Activated CD8-positive, alpha-beta memory T cell treated with anti-CD3 and anti-CD28 coated beads for 4 hours (primary cell): ENCODE measurements around the gene MCRIP2.

Source experiments
- DNase-seq, 2 donors: peaks; one replicate each; pipeline ENCODE4 v3.0.0-alpha.2; 2020; ENCODE audit warnings: low read depth in 2 of 2

The MCRIP2 gene

DNA sequence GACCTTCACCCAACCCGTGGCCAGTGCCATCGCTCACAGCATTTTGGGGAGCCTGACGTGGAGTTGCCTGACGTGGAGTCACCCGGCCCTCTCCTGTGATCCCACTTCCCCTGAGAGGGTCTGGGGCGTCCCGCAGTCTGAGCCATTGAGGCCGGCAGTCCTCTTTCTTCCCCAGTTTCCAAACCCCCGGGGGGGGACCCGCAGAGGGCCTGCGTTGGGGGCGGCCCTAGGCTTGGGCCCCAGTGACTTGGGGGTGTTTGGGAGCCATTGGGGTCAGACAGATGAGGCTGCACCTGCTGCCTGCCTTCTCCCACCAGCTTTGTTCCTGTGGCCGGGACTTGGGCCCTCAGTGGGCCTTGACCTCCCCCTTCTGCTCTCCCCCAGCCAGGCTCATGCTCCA is 28.0 kb downstream of the MCRIP2 start:
- no peak for DNase-seq

DNA sequence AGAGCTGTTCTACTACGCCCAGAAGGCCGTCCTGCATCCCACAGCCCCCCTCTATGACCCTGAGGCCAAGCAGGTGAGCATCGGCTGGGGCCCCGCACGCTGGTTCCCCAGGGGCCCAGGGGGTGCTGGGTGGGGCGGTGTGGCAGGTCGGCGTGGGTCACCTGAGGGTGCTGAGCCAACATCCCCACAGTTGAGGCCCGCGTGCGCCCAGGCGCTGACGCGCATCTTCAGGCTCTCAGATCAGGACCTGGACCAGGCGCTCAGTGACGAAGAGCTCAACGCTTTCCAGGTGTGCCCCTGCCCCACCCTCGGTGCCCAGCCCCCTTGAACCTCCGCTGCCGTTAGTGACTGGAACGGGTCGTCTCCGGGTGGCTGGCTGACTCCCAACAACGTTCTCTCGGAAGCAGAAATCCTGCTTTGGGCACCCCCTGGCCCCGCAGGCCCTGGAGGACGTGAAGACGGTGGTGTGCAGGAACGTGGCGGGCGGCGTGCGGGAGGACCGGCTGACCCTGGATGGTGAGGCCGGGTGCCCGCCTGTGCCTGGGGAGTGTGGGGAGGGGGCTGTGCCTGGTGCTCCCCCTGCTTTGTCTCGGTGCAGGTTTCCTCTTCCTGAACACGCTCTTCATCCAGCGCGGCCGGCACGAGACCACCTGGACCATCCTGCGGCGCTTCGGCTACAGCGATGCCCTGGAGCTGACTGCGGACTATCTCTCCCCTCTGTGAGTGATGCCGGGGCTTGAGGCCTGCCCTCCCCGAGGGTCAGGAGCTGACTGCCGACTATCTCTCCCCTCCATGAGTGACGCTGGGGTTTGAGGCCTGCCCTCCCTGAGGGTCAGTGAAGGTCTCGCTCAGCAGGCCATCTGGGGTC is 29.1 kb downstream of the MCRIP2 start:
- DNase-seq, result no peak

DNA sequence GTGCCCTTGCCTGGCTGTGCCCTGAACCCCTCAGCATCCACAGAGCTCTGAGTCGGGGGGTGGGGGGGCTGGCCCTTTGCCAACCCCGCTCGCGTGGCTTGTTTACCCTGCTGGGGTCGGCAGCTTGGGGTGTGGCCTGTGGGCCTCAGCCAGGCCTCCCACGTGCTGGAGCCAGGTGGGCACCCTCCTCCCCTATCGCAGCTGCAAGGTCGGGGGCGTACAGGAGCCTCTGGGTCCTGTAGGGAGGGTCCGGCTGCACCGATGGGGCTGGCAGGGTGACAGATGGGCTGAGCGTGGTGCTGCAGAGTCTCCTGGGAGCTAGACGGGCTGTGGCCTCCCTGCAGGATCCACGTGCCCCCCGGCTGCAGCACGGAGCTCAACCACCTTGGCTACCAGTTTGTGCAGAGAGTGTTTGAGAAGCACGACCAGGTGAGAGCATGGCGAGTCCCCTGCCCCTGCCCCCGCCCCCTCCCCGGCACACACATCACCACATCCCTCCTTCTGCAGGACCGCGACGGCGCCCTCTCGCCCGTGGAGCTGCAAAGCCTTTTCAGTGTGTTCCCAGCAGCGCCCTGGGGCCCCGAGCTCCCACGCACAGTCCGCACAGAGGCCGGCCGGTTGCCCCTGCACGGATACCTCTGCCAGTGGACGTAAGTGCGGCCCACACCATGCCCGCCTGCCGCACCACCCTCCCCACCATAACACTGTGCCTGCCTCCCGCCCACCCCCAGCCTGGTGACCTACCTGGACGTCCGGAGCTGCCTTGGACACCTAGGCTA is 29.9 kb downstream of the MCRIP2 start:
- no peak for DNase-seq

DNA sequence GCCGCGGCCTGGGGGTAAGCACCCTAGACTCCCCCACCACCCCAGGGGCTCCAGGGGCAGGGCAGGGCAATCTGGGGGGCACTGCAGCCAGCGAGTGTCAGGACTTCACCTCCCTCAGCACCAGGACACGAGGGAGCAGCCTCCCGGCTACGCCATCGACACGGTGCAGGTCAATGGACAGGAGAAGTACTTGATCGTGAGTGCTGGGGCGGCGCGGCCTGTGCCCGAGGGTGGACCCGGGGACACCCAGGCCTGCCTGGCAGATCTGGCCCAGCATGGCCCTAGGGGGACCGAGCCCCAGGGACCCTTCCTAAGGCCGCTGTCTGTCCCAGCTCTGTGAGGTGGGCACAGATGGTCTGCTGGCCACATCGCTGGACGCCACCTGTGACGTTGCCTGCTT is 30.7 kb downstream of the MCRIP2 start:
- DNase-seq, result no peak

DNA sequence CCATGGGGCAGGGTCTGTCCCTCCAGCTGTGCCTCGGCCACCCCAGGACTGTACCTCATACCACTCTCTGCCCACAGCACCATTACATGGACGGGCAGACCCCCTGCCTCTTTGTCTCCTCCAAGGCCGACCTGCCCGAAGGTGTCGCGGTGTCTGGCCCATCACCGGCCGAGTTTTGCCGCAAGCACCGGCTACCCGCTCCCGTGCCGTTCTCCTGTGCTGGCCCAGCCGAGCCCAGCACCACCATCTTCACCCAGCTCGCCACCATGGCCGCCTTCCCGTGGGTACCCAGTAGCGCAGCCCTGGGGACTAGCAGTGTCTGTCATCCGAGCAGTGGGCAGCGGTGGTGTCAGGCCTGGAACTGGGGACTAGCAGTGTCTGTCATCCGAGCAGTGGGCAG is 31.2 kb downstream of the MCRIP2 start:
- DNase-seq, result no peak

DNA sequence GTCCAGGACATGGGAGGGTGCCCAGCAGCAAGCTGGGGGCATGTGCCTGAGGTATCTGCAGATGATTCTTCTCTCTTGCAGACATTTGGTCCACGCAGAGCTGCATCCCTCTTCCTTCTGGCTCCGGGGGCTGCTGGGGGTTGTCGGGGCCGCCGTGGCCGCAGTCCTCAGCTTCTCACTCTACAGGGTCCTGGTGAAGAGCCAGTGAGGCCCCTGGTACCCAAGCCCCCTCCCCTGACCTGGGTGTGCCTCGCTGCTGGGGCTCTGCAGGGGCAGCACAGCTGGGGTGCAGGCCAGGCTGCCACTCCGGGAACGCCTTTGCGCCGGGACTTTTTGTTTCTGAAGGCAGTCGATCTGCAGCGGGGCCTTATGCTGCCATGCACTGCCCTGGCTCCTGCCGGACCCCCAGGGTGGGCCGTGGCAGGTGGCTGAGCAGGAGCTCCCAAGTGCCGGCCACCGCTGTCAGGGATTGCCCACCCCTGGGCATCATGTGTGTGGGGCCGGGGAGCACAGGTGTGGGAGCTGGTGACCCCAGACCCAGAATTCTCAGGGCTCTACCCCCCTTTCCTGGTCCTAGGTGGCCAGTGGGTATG is 31.9 kb downstream of the MCRIP2 start:
- DNase-seq, result no peak

DNA sequence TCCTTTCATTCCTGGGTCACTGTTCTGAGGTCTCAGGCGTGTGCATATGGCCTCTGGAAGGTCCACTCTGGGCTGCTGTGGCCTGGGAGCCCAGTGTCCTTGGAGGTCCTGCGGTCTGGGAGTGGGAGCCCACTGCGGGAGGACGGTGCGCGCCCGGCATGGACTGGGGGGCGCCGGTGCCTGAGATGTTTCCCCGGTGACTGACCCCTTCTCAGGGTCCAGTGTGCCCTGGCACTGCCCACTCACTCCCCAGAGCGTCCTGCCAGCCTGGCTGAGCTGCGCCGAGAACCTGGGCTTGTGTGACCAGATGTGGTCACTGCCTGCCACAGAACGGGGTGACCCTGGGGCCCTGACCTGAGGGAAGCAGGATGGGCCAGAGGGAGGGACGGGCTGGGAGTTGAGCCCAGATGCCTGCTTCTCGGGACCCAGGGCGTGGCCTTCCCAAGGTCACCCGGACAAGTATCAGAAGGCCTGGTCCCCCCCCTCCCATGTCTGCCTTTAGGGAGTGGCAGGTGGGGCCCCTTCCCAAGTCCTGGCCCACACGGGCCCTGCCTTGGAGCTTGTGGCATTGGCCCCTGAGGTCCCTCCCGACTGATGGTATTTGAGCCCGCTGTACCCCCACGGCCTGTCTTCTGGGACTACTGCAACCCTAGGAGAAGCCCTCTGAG is 32.7 kb downstream of the MCRIP2 start:
- no peak for DNase-seq

DNA sequence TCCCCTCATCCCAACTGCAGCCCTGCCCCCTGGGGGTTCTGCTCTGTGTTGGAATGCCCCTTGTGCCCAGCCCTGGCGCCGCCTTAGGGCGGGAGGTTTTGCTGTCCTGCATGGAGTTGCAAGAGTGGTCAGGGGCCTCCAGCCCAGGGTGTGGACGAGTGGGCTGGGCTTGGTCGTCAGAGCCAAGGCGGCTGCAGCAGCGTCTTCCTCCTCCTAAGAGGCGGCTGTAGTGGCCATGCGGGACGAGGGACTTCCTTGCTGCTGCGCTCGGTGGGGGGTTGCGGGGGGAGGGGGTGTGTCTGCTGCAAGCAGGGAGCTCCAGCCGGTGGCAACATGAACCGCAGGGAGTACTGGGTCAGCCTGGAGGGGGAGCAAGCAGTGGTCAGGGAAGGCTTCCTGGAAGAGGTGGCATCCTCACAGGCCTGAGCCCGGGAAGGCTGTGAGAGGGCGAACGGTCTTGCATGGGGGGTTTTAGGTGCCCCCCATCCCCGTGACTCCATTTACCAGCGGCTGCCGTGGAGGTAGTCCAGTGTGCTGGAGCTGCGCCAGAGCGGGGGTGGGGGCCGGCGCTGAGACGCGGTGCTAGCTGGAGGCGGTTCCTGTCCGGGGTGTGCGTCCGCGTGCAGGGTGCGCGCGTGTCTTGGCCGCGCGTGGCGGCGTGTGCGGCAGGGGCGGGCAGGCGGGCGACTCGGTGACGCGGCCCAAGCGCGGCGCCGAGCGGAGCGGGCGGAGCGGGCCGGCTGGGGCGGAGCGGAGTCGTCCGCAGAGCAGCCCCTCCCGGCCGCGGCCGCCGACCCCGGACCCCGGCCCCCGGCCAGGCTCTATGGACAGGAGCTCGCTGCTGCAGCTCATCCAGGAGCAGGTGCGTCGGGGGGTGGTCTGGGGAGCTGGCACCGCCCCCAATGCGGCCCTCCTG is 33.6 kb downstream of the MCRIP2 start, which contains the start of gene RHBDL1:
RHBDL1 (plus strand) TSS at position 704 of the 916 bp plus-strand sequence; CDS start at position 824, 120 bp downstream.
- DNase-seq, result no peak

DNA sequence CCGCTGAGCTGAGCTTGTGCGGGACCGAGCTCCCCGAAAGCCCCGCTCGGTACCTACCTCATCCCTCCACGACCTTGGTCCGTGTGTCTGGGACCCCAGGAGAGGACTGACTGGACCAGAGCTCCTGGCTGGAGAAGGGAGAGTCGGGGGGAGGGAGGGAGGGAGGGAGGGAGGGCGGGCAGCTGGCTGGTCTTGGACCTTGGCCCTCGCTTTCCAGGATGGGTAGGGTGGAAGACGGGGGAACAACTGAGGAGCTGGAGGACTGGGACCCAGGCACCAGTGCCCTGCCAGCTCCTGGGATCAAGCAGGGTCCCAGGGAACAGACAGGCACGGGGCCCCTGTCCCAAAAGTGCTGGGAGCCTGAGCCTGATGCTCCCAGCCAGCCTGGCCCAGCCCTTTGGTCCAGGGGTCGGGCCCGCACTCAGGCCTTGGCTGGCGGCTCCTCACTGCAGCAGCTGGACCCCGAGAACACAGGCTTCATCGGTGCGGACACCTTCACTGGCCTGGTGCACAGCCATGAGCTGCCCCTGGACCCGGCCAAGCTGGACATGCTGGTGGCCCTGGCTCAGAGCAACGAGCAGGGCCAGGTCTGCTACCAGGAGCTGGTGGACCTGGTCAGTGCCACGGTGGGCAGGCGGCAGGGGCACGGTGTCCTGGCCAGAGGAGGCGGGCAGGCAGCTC is 34.4 kb downstream of the MCRIP2 start:
- DNase-seq, result no peak

DNA sequence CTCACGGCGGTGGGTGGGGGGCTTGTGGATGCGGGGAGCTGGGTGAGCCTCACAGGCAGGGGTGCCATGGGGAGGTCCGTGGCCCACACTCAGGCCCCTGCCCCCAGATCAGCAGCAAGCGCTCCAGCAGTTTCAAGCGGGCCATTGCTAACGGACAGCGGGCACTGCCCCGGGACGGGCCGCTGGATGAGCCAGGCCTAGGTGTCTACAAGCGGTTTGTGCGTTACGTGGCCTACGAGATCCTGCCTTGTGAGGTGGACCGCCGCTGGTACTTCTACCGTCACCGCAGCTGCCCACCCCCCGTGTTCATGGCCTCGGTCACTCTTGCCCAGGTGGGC is 34.9 kb downstream of the MCRIP2 start:
- DNase-seq, result no peak

DNA sequence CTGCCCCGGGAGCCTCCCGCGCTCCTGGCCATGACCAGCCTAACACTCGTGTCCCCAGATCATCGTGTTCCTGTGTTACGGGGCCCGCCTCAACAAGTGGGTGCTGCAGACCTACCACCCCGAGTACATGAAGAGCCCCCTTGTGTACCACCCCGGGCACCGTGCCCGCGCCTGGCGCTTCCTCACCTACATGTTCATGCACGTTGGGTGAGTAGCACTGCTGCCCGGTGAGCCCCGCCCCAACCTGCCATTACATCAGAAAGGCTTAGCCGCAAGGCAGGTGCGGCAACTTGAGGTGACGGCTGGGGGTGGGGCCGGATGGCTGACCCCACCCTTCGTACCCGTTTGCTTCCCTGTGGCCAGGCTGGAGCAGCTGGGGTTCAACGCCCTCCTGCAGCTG is 35.3 kb downstream of the MCRIP2 start:
- DNase-seq, result no peak

DNA sequence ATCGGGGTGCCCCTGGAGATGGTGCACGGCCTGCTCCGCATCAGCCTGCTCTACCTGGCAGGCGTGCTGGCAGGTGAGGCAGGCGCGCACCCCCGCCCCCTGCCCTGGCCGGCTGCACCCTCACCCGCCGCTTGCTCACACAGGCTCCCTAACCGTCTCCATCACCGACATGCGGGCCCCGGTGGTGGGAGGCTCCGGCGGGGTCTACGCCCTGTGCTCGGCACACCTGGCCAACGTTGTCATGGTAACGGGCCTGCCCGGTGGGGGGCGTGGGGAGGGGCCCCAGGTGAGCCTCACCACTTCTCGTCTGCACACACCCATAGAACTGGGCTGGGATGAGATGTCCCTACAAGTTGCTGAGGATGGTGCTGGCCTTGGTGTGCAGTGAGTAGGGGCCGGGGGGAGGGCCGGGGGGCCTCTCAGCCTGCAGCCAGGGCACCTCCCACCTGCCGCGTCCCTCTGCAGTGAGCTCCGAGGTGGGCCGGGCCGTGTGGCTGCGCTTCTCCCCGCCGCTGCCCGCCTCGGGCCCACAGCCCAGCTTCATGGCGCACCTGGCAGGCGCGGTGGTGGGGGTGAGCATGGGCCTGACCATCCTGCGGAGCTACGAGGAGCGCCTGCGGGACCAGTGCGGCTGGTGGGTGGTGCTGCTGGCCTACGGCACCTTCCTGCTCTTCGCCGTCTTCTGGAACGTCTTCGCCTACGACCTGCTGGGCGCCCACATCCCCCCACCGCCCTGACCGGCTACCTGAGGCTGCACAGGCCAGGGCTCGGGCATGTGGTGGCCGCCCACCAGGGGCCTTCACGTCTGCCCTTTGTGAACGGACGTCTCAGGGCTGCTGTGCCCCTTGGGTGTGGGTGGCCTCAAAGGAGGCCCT is 35.9 kb downstream of the MCRIP2 start:
- no peak for DNase-seq

DNA sequence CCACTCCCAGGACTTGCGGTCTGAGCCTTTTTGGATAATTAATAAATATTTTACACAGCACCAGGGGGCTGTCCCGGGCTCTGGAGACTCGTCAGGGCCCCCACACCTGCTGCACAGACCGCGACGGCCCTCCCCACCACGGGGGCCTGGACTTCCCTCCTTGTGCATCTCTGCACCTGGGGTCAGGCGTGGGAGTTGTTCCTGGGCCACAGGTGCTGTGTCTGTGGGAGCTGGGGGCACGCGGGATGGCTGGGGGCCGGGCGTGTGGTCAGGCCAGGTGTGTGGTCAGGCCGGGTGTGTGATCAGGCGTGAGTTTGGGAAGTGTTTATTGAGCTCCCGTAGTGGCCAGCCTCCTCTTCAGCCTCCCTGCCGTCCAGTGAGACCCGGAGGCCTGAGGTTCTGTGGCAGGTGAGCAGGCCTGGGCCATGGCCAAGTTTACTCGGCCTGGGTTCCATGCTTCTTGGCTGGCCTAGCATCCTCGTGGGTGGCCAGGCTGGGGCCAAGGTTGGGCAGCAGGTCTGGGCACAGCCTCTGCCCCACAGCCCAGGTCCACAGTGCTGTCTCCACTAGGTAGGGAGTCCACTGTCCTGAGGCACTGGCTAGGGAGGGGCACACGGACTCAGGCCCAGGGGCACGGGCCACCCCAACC is 36.7 kb downstream of the MCRIP2 start:
- no peak for DNase-seq

DNA sequence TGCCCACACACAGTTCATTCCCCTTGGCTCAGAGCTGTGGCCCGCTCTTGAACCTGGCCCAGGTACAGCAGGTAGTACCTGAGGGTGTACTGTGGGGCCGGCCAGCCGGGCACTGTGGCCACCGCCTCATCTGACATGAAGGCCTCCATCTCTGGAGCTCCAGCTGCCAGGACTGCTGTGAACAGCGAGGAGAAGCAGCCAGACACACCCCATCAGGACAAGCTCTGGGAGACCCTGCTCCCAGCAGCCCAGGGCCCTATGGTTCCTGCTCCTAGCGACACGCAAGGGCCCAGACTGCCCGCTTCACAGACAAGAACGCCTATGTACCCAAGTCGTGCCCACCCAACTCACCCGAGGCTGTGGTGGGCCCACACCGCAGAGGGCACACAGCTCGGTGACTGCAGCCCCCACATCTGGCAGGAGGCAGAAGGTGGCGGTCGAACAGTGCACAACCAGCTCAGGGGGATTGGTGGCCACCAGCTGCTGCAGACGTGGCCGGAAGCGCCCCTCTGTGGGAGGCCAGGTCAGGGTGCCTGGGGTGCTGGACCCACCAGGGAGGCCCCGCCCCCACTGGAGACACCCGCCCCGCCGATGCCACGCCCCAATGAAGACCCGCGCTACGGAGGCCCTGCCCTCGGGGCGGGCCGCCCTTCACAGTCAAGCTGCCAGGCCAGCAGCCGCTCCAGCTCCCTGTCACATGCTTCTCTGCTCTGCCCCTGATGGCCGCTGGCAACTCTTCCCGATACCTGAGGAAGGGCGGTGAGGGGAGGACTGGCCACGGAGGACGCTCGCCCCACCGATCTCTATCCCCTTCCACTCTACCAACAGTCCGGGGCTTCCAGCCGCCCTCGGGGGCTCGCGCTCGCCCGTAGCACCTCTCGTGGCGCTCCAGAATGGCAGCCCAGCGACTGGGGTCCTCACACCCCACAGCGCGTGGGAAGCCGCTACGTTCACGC is 37.5 kb downstream of the MCRIP2 start:
- no peak for DNase-seq

DNA sequence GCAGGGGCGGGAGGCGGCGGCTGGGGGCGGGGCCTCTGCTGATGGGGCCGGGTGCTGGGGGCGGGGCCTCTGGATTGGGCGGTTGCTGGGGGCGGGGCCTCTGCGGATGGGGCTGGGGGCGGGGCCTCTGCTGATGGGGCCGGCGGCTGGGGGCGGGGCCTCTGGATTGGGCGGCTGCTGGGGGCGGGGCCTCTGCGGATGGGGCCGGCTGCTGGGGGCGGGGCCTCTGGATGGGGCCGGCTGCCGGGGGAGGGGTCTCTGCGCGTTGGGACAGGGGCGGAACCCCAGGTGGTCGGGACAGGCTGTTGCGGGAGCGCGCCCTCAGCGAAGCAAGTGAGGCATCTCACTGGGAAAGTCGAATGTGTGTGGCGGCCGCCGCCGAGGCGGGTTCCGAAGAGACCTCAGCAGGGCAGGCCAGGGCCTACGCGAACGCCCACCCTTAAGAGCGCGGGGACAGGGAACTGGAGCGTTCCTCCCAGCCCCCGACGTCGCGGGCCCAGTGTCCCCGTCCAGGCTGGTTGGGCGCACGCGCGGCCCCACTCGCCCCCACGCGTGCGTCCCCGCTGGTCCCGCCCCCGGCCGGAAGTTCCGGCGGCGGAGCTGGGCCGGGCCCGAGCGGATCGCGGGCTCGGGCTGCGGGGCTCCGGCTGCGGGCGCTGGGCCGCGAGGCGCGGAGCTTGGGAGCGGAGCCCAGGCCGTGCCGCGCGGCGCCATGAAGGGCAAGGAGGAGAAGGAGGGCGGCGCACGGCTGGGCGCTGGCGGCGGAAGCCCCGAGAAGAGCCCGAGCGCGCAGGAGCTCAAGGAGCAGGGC is 38.4 kb downstream of the MCRIP2 start, which contains the start of gene STUB1:
STUB1 (plus strand) TSS at position 597 of the 811 bp plus-strand sequence; CDS start at position 713, 116 bp downstream.
- peak; percentile 77 to 78 for DNase-seq

DNA sequence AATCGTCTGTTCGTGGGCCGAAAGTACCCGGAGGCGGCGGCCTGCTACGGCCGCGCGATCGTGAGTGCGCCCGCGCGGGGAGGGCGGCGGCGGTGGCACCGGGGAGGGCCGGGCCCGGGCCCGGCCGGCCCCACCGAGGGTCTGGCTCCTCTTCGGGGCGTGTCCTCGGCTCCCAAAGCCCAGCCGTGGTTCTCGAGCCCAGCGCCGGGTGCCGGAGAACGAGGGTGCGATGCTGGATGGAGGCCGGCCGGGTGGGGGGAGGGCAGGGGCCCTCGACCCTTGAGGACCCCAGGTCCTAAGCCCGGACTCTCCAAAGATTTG is 39.0 kb downstream of the MCRIP2 start:
- no peak for DNase-seq
